Loucy (cell line): ENCODE results near the gene RNASE12.

Experiments
- H2AFZ ChIP-seq: fragments of 200-600 bp; sonication (generic); 2 replicates; pipeline ENCODE4 v1.6.0; 2016; ENCODE audit warnings: antibody characterized with exemption, mild to moderate bottlenecking, low read length, moderate library complexity
- H3F3A ChIP-seq: fragments of 200-600 bp; 2 replicates; pipeline ENCODE4 v1.6.0; 2016; ENCODE audit warnings: antibody characterized with exemption, low read depth, mild to moderate bottlenecking
- H3K27me3 ChIP-seq: fragments of 200-600 bp; sonication (generic); 2 replicates; pipeline ENCODE4 v1.6.1; 2014; ENCODE audit warnings: low read length, mild to moderate bottlenecking; ENCODE audit not compliant: insufficient read depth, poor library complexity, severe bottlenecking
- H3K36me3 ChIP-seq: fragments of 200-600 bp; sonication (generic); 2 replicates; pipeline ENCODE4 v1.6.1; 2016; ENCODE audit warnings: low read length; ENCODE audit not compliant: insufficient read depth
- H3K4me1 ChIP-seq: fragments of 200-600 bp; sonication (generic); 2 replicates; pipeline ENCODE4 v1.5.1; 2014; ENCODE audit warnings: low read length, mild to moderate bottlenecking; ENCODE audit not compliant: insufficient read depth, poor library complexity, severe bottlenecking
- H3K4me2 ChIP-seq: fragments of 200-600 bp; sonication (generic); 2 replicates; pipeline ENCODE4 v1.6.0; 2014; ENCODE audit warnings: antibody characterized with exemption, low read length, low read depth, mild to moderate bottlenecking; ENCODE audit not compliant: poor library complexity, severe bottlenecking
- H3K4me3 ChIP-seq: fragments of 200-600 bp; sonication (generic); 2 replicates; pipeline ENCODE4 v1.5.1; 2014; ENCODE audit warnings: low read length, mild to moderate bottlenecking, mixed read lengths; ENCODE audit not compliant: poor library complexity, severe bottlenecking
- H3K79me2 ChIP-seq: fragments of 200-600 bp; sonication (generic); 2 replicates; pipeline ENCODE4 v1.6.1; 2014; ENCODE audit warnings: low read length; ENCODE audit not compliant: insufficient read depth
- H3K9ac ChIP-seq: fragments of 200-600 bp; sonication (generic); 2 replicates; pipeline ENCODE4 v1.6.0; 2014; ENCODE audit warnings: mild to moderate bottlenecking, low read depth, low read length, moderate library complexity; ENCODE audit not compliant: poor library complexity, severe bottlenecking
- H3K9me2 ChIP-seq: fragments of 200-600 bp; sonication (generic); replicated peaks from 2 replicates; pipeline ENCODE4 v1.6.1; 2016; ENCODE audit warnings: low read depth, low read length, mixed read lengths
- H3K9me3 ChIP-seq: fragments of 200-600 bp; sonication (generic); 2 replicates; pipeline ENCODE4 v1.6.1; 2014; ENCODE audit warnings: mild to moderate bottlenecking, antibody characterized with exemption, low read length, low read depth; ENCODE audit not compliant: insufficient read depth
- H4K20me1 ChIP-seq: fragments of 200-600 bp; sonication (generic); 2 replicates; pipeline ENCODE4 v1.6.0; 2014; ENCODE audit warnings: antibody characterized with exemption, low read length, mild to moderate bottlenecking; ENCODE audit not compliant: insufficient read depth, poor library complexity, severe bottlenecking
- EZH2phosphoT487 ChIP-seq: fragments of 200-600 bp; IDR thresholded peaks from 2 replicates; pipeline ENCODE4 v1.6.1; 2018; ENCODE audit warnings: antibody characterized with exemption, mild to moderate bottlenecking, moderate library complexity, borderline replicate concordance
- TF ChIP-seq, protein P1 (sequence below): fragments of 200-600 bp; sonication (generic); conservative IDR thresholded peaks from 2 replicates; pipeline ENCODE4 v1.5.1; 2014; ENCODE audit warnings: mild to moderate bottlenecking, antibody characterized with exemption, low read length

Gene RNASE12

DNA sequence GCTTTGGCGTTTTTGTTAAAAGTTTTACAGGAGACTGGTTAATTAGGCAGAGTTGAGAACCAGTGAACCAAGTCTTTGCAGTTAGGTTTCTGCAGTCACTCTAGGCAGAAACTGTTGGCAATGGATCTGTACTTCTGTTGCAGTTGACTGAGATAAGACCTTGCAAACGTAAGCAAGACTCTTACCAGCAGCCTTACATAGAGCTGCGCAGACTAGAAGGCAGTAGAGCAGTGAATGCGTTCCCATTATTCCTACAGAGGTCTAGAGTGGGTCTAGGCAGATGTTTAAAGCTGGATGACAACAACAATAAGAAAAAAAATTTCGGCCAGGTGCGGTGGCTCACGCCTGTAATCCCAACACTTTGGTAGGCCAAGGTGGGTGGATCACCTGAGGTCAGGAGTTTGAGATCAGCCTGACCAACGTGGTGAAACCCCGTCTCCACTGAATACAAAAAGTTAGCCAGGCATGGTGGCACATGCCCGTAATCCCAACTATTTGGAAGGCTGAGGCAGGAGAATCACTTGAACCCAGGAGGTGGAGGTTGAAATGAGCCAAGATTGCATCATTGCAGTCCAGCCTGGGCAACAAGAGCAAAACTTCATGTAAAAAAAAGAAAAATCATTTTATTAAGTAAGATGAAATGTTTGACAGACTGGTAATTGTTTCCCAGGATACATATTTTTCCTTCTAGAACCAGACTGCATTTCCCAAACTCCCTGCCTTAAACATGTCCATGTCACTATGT lies 42.6 kb downstream of the RNASE12 start:
- Histone ChIP-seq H3K9me2 (no peaks in the 10 kb centered on the region), H3K4me2 (no peak overlapping the region), H2AFZ (no peak overlapping the region), H3K36me3 (no peaks in the 10 kb centered on the region), H4K20me1 (no peaks in the 10 kb centered on the region), H3K4me3 (no peak overlapping the region), H3K27me3 (no peaks in the 10 kb centered on the region), H3K9me3 (no peaks in the 10 kb centered on the region), H3F3A (no peaks in the 10 kb centered on the region), H3K4me1 (no peaks in the 10 kb centered on the region), H3K79me2 (no peaks in the 10 kb centered on the region), H3K9ac (no peak overlapping the region)
- TF ChIP-seq, protein P1, sequence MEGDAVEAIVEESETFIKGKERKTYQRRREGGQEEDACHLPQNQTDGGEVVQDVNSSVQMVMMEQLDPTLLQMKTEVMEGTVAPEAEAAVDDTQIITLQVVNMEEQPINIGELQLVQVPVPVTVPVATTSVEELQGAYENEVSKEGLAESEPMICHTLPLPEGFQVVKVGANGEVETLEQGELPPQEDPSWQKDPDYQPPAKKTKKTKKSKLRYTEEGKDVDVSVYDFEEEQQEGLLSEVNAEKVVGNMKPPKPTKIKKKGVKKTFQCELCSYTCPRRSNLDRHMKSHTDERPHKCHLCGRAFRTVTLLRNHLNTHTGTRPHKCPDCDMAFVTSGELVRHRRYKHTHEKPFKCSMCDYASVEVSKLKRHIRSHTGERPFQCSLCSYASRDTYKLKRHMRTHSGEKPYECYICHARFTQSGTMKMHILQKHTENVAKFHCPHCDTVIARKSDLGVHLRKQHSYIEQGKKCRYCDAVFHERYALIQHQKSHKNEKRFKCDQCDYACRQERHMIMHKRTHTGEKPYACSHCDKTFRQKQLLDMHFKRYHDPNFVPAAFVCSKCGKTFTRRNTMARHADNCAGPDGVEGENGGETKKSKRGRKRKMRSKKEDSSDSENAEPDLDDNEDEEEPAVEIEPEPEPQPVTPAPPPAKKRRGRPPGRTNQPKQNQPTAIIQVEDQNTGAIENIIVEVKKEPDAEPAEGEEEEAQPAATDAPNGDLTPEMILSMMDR = no peak
- no peak for TF ChIP-seq EZH2phosphoT487

DNA sequence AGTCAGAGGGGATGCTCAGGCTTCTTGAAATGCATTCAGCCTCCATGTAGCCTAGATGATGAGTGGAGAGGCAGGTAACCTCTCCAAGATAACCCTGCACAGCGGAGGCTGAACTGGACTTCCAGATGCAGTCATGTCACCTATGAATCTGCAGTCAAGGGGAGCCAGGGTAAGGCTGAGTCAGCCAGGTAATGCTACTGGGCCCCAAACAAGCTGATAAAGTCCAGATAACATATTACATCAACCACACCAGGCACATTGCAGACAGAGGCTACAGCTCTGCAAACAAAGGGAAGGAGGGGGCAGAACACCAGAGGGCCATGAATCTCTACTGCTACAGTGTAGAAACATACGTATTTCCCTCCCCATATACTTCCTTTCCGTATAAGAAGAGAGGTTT lies 44.3 kb downstream of the RNASE12 start:
- no peaks in the 10 kb centered on the region for H3F3A ChIP-seq
- H3K79me2 ChIP-seq = no peaks in the 10 kb centered on the region
- H3K9ac ChIP-seq = no peak overlapping the region
- H2AFZ ChIP-seq = peak overlapping the region; percentile 55; the same call in 1 of the 2 replicates
- H3K9me2 ChIP-seq = no peaks in the 10 kb centered on the region
- H3K4me1 ChIP-seq = no peaks in the 10 kb centered on the region
- no peaks in the 10 kb centered on the region for H3K36me3 ChIP-seq
- H3K4me2 ChIP-seq = no peak overlapping the region
- TF ChIP-seq EZH2phosphoT487 = no peak
- TF ChIP-seq, protein P1 = no peak
- H4K20me1 ChIP-seq = no peaks in the 10 kb centered on the region
- no peaks in the 10 kb centered on the region for H3K27me3 ChIP-seq
- H3K4me3 ChIP-seq = no peak overlapping the region
- H3K9me3 ChIP-seq = no peaks in the 10 kb centered on the region
